GM13976 (cell line): ENCODE data around the gene GREB1.

Source experiments
- DNase-seq: peaks from one replicate; pipeline ENCODE4 v3.0.0; 2012; ENCODE audit warnings: low spot score
- in situ Hi-C: fragments of 300-500 bp; cut with MboI; formaldehyde crosslinking; loops from one replicate; pipeline ENCODE4 v1.12.0; 2022; ENCODE audit warnings: low sequenced_read_pairs, mixed read lengths, inconsistent platforms; ENCODE audit not compliant: unreplicated experiment
- TF ChIP-seq, protein P1 (sequence below): IDR thresholded peaks from 2 replicates; pipeline ENCODE4 v1.5.1; 2012; ENCODE audit warnings: borderline replicate concordance, mild to moderate bottlenecking; ENCODE audit not compliant: insufficient read depth; ENCODE audit errors: extremely low read depth, missing control alignments, control extremely low read depth

Gene GREB1

DNA sequence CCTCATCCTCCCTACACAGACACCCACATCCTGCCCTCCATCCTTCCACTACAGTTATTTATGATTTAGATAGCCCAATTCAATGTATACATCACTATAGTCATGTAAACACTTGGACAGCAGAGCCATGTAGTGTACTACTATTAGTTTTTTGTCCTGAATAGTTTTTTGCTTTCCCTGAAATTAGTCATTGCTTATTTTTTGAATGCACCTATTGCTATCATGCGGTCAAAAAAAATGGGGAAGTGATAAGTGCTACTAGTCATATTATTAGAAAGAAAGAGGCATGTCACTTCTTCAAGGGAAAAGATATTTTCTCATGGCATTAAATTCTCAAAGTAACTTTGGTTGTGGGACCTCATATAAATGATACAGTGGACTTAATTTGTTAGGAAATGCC, 6.8 kb upstream of the GREB1 start:
- in situ Hi-C loops: no loop called here
- TF ChIP-seq, protein P1, sequence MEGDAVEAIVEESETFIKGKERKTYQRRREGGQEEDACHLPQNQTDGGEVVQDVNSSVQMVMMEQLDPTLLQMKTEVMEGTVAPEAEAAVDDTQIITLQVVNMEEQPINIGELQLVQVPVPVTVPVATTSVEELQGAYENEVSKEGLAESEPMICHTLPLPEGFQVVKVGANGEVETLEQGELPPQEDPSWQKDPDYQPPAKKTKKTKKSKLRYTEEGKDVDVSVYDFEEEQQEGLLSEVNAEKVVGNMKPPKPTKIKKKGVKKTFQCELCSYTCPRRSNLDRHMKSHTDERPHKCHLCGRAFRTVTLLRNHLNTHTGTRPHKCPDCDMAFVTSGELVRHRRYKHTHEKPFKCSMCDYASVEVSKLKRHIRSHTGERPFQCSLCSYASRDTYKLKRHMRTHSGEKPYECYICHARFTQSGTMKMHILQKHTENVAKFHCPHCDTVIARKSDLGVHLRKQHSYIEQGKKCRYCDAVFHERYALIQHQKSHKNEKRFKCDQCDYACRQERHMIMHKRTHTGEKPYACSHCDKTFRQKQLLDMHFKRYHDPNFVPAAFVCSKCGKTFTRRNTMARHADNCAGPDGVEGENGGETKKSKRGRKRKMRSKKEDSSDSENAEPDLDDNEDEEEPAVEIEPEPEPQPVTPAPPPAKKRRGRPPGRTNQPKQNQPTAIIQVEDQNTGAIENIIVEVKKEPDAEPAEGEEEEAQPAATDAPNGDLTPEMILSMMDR: no peak
- no peak for DNase-seq

DNA sequence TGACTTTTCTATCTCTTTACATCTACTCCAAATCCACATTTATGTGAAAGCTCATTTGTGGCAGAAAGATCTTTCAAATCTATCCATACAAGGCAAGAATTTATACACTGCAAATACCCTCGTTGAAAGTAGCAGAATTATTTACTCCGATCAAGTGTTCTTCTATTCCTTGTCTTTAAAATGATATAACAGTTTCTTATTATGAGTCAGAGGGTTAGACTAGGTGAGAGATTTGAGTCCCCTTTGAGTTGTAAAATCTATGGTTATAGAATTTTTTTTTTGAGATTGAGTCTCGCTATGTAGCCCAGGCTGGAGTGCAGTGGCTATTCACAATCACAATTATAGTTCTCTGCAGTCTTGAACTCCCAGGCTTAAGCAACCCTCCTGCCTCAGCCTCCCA, 5.6 kb upstream of the GREB1 start:
- TF ChIP-seq, protein P1: no peak
- in situ Hi-C loops: no loop called here
- no peak for DNase-seq

DNA sequence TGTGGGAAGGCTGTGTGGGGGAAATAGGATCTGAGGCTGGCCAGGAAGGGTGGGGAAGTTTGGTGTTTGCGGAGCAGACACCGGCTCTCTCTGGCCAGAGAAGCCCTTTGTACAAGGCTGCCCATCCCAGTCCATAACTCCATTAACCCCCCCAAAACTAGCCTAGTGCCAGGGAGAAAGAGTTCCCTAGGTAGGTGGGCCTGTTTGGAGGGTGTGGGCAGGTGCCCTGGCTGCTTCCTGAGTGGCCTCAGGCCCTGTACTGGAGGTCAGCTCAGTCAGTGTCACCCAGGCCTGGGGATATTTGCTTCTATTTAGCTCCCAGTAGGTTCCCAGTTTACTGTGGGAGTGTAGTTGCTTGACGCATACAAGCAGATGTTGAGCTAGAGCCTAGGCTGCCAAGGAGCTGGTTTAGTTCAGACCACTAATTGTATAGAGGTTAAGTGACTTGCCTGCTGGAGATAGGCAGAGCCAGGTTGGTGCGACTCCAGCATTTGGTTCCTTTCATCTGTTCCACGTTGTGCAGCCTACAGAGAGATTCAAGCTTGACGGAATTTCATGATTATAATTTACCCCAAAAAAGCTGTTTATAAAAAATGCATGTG, 2.9 kb upstream of the GREB1 start:
- TF ChIP-seq, protein P1: no peak
- no peak for DNase-seq
- in situ Hi-C loops: no loop called here

DNA sequence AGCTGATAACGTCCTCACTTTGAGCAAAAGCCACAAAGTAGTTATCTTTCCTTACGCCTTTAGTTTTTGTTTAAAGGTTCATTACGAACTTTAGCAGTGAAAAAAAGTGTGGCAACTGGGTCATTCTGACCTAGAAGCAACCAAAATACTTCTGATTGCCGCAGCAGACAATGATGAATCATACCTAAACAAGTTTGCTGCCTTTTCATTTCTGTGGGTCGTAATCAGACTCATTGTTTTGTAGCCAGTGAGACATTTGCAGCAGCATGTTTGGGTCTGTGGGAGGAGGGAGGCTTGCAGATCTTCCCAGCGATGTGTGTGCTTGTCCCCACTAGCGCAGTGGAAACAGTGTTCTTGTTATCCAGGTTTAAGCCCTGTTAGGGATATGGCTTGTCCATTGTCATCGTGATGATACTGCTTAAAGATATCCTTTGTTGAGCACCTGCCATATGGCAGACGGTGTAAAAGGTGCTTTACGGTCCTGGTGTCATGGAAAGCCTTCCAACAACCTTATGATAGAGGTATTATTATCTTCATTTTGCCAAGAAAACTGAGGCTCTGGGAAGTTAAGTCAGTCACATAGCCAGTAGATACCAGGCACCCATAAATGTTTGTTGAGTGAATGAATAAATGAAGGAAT, 1.3 kb upstream of the GREB1 start:
- in situ Hi-C loops: no loop called here
- TF ChIP-seq, protein P1: no peak
- no peak for DNase-seq

DNA sequence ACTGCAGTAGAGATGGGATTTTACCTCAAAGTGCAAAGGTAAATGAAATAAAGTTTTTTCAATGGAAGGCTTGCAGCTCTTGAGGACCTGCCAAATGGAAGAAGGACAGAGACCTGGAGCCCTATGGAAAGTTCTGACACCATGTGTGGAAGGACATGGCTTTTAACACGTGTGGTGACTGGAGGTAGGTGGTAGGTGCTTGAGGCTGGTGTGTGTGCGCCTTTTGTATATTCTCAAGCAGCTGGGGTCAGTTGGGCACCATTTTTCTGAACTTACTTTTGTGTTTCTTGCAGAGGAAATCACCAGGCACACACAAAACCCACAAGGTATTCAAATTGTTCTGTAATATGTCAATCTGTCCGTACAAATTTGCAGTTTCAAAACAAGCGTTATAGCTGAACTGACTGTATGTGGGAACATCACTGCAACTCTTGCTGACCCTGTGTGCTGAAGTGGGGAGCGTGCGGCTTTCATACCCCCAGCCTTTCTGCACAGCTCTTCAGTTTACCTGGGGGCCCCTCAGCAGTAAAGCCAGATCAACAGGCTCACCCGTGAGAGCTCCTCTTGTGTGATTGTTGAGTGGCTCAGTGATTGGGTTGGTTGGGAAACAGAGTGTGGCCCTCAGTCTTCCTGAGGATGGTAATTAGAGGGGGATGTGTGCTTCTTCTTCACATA, 363 bp downstream of the GREB1 start:
- TF ChIP-seq, protein P1: no peak

DNA sequence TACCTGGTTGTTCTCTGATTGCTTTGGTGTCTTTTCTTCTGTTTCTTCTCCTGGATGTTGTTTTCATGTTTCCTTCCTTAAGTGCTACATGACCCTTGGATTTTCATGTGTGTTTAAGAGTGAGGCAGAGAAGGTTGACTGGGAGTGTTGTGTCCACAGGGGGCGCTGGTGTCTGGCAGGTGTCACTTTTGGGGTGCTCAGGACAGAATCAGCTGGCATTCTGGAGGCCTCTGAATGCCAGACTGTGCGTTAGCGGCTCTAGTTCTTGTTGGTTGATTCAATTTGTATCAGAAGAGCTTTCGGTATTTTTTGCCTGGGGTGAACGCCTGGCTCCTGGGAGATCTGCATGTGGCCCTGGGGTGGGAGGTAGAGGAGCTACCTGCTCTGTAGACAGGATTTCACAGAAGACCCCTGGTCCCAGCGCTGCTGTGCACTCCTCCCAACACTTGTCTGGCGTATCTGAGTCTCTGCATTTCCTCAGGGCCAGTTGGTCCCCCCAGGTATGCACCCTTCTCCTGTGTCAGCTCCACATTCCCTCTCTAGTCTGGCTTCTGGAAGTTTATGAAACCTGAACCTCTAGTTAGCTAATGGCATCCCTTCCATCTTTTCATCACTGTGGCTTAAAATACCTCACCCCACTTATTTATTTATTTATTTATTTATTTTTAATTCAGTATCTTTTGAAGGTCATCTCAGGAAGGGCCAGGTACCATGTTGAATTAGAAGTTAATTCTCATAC, 1.1 kb downstream of the GREB1 start:
- DNase-seq: no peak
- TF ChIP-seq, protein P1: no peak
- in situ Hi-C loops: no loop called here

More for the DNA sequence above, 363 bp downstream of the GREB1 start:
- DNase-seq: no peak
- in situ Hi-C loops: no loop called here
